Stimulated activated CD4-positive, alpha-beta T cell treated with anti-CD3 and anti-CD28 coated beads, TNF-alpha, amount 100 ng/mL, for 1 hour (primary cell): ENCODE data around the gene UGT1A10.

Experiments used
- DNase-seq, 3 donors: peaks; one replicate each; pipeline ENCODE4 v3.0.0-alpha.2; 2020; ENCODE audit warnings: low read depth in 3 of 3, low spot score in 1 of 3

The UGT1A10 gene

GRCh38 chr2:233768076-233768475, 131.8 kb downstream of the UGT1A10 start:
- DNase-seq = no peak

DNA sequence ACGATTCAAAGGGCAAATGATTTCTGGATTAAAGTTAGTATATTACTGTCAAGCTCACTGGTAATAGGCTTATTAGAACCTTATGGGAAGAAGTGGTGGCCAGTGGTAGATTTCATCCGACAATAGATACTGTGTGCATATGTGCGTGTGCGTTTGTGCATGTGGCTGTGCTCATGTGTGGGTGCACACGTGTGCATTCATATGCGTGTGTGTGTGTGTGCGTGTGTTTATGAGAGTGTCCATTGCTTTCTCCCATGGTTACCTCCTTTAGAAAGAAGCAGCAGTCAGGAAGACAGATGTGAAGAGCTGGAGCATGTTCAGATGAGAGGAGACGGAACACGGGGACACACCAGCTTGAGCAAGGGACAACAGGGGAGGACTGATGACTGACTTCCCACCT, 133.0 kb downstream of the UGT1A10 start:
- no peak for DNase-seq

DNA sequence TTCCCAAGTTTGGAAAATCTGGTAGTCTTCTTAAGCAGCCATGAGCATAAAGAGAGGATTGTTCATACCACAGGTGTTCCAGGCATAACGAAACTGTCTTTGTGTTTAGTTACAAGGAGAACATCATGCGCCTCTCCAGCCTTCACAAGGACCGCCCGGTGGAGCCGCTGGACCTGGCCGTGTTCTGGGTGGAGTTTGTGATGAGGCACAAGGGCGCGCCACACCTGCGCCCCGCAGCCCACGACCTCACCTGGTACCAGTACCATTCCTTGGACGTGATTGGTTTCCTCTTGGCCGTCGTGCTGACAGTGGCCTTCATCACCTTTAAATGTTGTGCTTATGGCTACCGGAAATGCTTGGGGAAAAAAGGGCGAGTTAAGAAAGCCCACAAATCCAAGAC, 135.9 kb downstream of the UGT1A10 start:
- DNase-seq = no peak

- DNase-seq = no peak
These were observed 136.3 kb downstream of the UGT1A10 start for GRCh38 chr2:233772583-233772982.

DNA sequence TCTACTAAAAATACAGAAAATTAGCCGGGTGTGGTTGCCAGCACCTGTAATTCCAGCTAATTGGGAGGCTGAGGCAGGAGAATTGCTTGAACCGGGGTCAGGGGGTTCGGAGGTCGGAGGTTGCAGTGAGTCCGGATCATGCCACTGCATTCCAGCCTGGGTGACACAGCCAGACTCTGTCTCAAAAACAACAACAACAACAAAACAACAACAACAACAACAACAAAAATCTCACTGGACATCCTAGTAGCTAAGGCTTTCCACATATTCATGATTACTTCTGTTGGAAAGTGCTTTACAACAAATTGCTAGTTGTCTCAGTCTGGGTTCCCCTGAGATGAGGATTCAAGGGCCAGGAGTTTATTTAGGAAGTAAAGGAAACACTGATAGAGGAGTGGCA, 137.6 kb downstream of the UGT1A10 start:
- no peak for DNase-seq

- DNase-seq = no peak
These were observed 139.2 kb downstream of the UGT1A10 start for GRCh38 chr2:233775414-233775813.

DNA sequence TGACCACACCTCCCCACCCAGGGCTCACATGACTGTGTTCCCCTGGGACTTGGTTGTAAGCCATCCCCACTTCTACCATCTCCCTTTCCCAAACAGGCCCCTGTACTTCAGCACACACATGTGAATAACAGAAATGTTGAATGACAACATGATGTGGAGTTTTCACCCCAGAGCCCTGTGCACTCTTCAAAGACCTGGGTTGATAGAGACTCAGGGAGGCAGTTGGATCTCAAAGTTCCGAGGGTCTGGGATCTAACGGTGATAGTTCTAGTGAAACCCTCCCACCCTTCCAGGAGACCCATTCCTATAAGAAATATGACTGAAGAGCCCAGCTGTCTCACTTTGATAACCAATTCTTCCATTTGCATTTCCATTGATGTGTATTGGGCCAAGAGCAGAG, 141.8 kb downstream of the UGT1A10 start, which contains the start of gene MROH2A:
TSS of gene MROH2A (plus strand) at position 301 of the 400 bp plus-strand sequence. CDS start 1,029 bp downstream, outside the sequence.
- DNase-seq = no peak

DNA sequence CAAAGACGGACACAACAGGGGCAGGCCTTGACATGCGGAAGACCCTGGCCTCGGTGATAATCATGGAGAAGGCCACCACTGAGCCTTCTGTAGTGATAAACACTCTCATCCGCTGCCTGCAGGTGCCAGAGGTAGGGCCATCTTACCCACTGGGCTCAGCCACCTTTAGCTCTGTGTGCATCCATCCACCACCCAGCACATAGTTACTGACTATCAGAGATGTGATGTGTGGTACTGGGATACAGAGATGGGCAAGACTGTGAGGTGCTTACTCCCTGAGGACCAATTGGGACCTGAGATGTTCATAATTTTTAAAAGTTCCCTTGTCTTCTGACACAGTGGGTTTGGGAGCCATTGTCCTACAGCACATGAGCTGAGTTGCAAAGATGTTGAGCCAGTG, 143.5 kb downstream of the UGT1A10 start:
- no peak for DNase-seq

DNA sequence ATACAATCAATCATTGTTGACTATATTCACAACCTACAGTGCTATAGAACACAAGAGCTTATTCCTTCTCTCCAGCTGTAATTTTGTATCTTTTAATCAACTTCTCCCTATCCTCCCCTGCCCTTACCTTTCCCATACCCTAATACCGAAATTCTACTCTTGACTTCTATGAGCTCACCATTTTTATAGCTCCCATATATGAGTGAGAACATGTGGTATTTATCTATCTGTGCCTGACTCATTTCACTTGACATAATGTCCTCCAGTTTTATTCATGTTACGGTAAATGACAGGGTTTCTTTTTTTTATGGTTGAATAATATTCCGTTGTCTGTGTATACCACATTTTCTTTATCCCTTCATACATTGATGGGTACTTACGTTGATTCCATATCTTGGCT, 144.5 kb downstream of the UGT1A10 start:
- no peak for DNase-seq

DNA sequence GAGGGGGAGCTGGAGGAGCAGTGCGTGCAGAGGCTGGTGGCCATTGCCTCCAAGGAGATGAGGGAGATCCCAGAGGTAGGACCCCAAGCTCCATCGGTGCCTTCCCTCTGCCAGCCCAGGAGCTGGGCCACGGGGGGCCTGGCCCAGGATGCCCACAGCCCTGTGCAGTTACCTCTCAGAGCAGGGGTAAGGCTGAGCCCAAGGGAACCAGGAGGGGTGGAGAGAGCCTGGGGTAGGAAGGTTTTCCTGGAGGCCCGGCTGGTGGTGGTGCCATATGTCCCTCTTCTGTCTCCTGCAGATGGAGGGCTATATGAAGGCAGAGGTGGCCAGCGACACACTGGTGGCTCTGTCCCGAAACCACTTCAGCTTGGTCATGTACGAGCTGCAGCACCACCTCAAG, 153.3 kb downstream of the UGT1A10 start:
- DNase-seq = no peak

DNA sequence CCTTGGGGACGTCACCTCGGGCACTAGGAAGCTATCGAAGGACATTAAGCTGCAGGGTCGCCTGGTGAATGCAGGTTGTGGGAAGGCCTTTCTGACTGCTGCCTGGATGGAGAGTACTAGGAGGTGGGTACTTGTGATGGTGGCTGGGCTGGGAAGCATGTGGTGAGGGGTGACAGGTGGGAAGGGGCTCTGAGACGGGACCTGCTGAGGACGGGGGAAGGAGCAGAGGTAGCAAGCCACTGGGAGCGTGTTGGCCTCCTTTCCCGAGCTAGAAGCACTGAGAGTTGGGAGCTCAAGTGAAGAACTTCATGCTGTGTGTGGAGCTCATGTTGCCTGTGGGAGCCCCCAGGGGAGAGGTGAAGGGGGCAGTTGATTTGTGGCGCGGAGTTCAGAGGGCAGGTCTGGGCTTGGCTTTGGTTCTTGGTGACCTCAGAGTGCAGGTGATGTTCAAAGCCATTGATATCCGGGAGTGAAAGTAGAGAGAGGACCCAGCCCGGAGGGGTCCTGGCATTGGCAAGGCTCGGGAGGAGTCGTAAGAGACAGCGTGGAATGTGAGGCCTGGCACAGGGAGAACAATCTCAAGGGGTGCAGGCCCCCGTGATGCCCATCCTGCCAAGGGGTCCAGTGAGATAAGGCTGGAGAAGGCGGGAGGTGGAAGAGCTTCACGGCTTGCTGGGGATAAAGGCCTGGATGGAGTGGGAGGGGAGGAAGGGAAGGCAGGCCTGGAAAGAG, 155.1 kb downstream of the UGT1A10 start:
- no peak for DNase-seq

- DNase-seq = no peak
These were observed 155.7 kb downstream of the UGT1A10 start for GRCh38 chr2:233791883-233792329.

- no peak for DNase-seq
These were observed 156.5 kb downstream of the UGT1A10 start for GRCh38 chr2:233792720-233793119.

- DNase-seq = no peak
These were observed 157.3 kb downstream of the UGT1A10 start for GRCh38 chr2:233793465-233794127.

DNA sequence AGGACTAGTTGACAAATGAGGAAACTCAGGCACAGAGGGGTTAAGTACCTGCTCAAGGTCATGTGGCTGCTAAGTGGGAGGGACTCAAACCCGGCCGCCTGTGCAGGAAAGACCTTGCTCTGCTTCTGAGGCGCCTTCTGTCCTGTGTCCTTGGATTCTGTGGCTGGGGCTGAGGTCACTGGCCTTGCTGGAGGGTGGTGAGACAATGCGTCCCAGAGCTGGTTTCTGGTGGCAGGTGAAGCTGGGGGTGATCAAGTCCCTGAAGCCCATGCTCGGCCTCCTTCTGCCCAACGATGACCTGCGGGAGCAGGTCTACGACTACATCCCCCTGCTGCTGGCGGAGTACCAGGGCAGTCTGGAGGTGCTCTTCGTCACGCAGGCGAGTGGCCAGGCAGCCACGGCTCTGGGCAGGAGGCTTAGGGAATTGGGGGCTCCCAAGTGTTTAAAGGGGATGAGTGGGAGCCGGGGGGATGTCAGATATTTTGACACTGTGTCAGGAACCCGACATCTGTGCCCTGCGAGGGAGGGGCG, 157.9 kb downstream of the UGT1A10 start:
- DNase-seq = no peak

DNA sequence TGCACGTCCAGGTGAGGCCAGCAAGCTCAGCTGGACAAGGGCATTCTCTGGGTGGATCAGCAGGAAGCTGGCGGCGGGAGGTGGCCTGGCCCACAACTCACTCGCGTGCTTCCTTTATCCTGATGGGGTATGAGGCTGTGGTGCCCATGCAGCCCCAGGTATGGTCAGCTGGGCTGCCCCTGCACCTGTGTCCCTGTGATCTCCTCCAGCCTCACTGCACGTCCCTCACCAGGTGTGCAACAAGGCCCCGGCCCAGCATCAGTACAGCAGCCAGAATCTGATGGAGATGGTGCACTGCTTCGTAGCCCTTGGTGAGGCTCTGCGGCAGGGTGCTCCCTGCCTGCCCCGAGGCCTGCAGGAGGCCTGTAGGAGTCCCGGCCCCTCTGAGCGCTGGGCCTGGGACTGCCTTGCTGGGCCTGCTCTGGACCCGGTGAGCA, 159.5 kb downstream of the UGT1A10 start:
- no peak for DNase-seq

DNA sequence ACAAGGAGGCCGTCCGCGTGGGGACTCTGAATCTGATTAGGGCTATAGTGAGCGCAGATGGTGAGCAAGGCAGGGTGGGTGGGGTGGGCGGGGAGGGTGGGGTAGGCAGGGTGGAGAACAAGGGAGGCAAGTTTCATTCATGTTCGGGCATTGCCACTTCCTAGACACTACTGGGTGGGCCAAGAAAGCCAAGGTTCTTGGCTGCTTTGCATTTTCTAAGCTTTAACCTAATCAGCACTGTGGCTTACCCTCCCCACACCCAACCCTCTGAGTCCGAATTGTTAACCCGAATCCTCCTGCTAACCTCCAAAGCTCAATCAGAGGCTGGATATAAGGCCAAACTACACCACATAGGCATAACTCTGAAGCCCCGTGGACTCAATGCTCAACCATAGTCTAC, 160.0 kb downstream of the UGT1A10 start:
- DNase-seq = no peak

GRCh38 chr2:233798335-233799086, 162.3 kb downstream of the UGT1A10 start:
- DNase-seq = no peak

DNA sequence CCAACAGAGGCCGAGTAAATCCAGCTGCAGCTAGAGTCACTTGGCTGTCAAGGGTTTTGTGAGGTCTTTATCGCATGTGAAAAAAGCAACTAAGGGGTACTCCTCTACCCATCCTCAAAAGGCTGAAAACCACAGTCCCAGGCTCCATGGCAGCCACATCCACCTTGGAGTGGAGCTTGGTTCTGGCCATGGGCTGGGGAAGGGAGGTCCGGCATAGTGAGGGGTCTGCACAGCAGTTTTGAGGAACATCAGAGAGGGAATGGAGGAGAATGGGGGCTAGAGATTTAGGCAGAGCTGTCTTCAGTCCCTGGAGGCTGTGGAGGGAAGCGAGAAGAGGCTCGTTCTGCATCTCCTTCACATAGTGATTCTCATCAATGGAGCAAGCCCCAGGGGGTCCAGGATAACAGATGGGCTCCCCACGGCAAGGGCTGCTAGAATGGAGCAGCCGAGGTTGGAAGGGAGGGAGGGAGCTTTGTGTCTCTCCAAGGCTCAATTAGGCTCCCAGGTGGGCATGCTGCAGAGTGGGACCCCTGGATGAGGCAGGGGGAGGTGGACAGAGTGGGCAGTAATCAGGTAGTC, 162.9 kb downstream of the UGT1A10 start:
- DNase-seq = no peak

- no peak for DNase-seq
These were observed 163.5 kb downstream of the UGT1A10 start for GRCh38 chr2:233799716-233800115.

DNA sequence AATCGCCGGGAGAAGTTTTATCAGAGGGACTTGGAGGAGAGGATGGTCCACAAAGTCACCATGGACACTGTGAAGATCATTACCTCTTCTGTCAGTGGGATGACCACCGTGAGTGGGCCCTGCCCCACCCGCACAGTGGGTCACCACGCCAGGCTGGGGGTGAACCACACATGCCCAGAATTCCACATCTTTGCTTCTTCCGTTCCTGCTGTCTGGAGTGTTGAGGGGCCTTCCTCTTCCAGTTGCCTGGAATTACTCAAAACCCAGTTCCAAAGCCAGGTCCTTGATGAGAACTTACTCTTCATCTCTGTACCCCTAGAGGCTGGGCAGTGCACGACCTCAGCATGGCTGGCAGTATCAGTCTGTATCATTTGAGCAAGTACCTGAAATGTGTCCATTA, 164.0 kb downstream of the UGT1A10 start:
- no peak for DNase-seq
